RWPE1 (cell line): ENCODE data around the gene RICTOR.

Source experiments
- CTCF ChIA-PET: fragments of 350-600 bp; sonication (Branson Sonifier 250); formaldehyde crosslinking; extraction: SDS; loops from one replicate; lab custom pipeline; 2021; lab: Yijun Ruan, JAX
- POLR2A ChIA-PET: fragments of 400-600 bp; formaldehyde crosslinking; extraction: SDS; loops from one replicate; lab custom pipeline; 2020; ENCODE audit warnings: antibody characterized with exemption; ENCODE audit not compliant: low non-redundant PET; lab: Yijun Ruan, JAX
- DNase-seq: peaks from one replicate; pipeline ENCODE4 v3.0.0; 2012; ENCODE audit warnings: low spot score
- H3K27ac ChIP-seq: fragments of 450-650 bp; 2 replicates; pipeline ENCODE4 v1.5.1; 2017
- CTCF ChIP-seq: fragments of 450-650 bp; conservative IDR thresholded peaks from 2 replicates; pipeline ENCODE4 v1.5.1; 2017; ENCODE audit warnings: low read depth, mild to moderate bottlenecking

The RICTOR gene

GRCh38 chr5:39009981-39010380, 64.2 kb downstream of the RICTOR start:
- CTCF ChIA-PET: no interaction called here
- TF ChIP-seq CTCF: no peak
- POLR2A ChIA-PET: no interaction called here

GRCh38 chr5:39009280-39009679, 64.9 kb downstream of the RICTOR start:
- CTCF ChIA-PET: no interaction called here
- POLR2A ChIA-PET: no interaction called here
- DNase-seq: no peak
- TF ChIP-seq CTCF: no peak
- no peak overlapping the region for H3K27ac ChIP-seq

More at GRCh38 chr5:39009981-39010380, 64.2 kb downstream of the RICTOR start:
- DNase-seq: no peak
- no peak overlapping the region for H3K27ac ChIP-seq

- ChIA-PET CTCF (no interaction called here), POLR2A (no interaction called here)
- no peak for TF ChIP-seq CTCF
- H3K27ac ChIP-seq: no peak overlapping the region
- DNase-seq: no peak
Measured at GRCh38 chr5:39006650-39007049, 67.5 kb downstream of the RICTOR start.

- ChIA-PET POLR2A (no interaction called here), CTCF (interaction anchor here (0.6 to 1.2 kb wide), 4 partner anchors 113 to 169 kb away, joined by 3 to 4 read pairs (median 4); no protein-coding TSS in a partner anchor)
- peak; percentile 5 for DNase-seq
- H3K27ac ChIP-seq: no peak overlapping the region
- TF ChIP-seq CTCF: peak; percentile 16; the same call in 1 of the 2 replicates
Measured at GRCh38 chr5:39005566-39006232, 68.5 kb downstream of the RICTOR start.

GRCh38 chr5:39001683-39002082, 72.5 kb downstream of the RICTOR start:
- DNase-seq: no peak
- no peak for TF ChIP-seq CTCF
- ChIA-PET CTCF (interaction anchor here (0.6 kb wide), 1 partner anchor 23 kb away, joined by 3 read pairs; no protein-coding TSS in a partner anchor), POLR2A (no interaction called here)
- no peak overlapping the region for H3K27ac ChIP-seq

- TF ChIP-seq CTCF: no peak
- CTCF ChIA-PET: no interaction called here
- no peak overlapping the region for H3K27ac ChIP-seq
- DNase-seq: no peak
- POLR2A ChIA-PET: no interaction called here
Measured at GRCh38 chr5:38999037-38999436, 75.2 kb downstream of the RICTOR start.
